K562 (cell line): ENCODE measurements around the gene SIT1.

Source experiments
- GATAD2A ChIP-seq: fragments of 450-650 bp; IDR thresholded peaks from 2 replicates; pipeline ENCODE4 v1.6.1; 2017
- KAT2B ChIP-seq: IDR thresholded peaks from one replicate; pipeline ENCODE4 v1.6.1; 2012; ENCODE audit warnings: low read depth, mild to moderate bottlenecking, control low read depth, inconsistent platforms, low read length, moderate library complexity
- SMARCC2 ChIP-seq: fragments of 450-650 bp; IDR thresholded peaks from 2 replicates; pipeline ENCODE4 v1.6.1; 2017; ENCODE audit warnings: antibody characterized with exemption, moderate library complexity, mild to moderate bottlenecking, low read depth
- XRCC3 ChIP-seq: fragments of 450-650 bp; IDR thresholded peaks from 2 replicates; pipeline ENCODE4 v1.6.1; 2017; ENCODE audit warnings: mild to moderate bottlenecking, moderate library complexity
- ZSCAN32 ChIP-seq: fragments of 450-650 bp; formaldehyde crosslinking; IDR thresholded peaks from 2 replicates; pipeline ENCODE4 v1.4.0; 2020; ENCODE audit warnings: mild to moderate bottlenecking, moderate library complexity

- TF ChIP-seq KAT2B, result no peak
- TF ChIP-seq ZSCAN32 (CRISPR knock-in tag), result no peak
- no peak for TF ChIP-seq SMARCC2
- no peak for TF ChIP-seq GATAD2A
- no peak for TF ChIP-seq XRCC3
These were observed 47.2 kb downstream of the SIT1 start for GRCh38 chr9:35603506-35603985.
